ENCODE data around the gene KIAA0040. TPM values are rescaled to one million over a fixed set of nuclear protein-coding genes. Genes with fewer than 3 reads are reported as not detected.

Gene KIAA0040
- total and polyA plus RNA-seq, 2 donors (not counting 1 experiment from before 2014, with no cell fraction given) = 93.6 to 106 TPM

- Histone ChIP-seq H3K4me3 (ENCODE audit: control extremely low read depth in 1 of 5, extremely low read depth in 1 of 5, insufficient read depth in 1 of 5, low read depth in 2 of 5, low read length in 4 of 5) (no peak overlapping the region), H3K27me3 (replicated peaks in 1 of 4; ENCODE audit: control extremely low read depth in 1 of 4, control insufficient read depth in 3 of 4, insufficient read depth in 4 of 4, low read length in 3 of 4) (no peaks in the 10 kb centered on the region), H3K4me1 (ENCODE audit: control insufficient read depth in 2 of 2, insufficient read depth in 2 of 2, low read length in 2 of 2) (peaks cover 63 to 72% of the 10 kb centered on the region in 2 donors), H3K36me3 (replicated peaks in 1 of 2; ENCODE audit: control extremely low read depth in 1 of 2, control insufficient read depth in 1 of 2, extremely low read depth in 1 of 2, insufficient read depth in 2 of 2, low read length in 1 of 2) (no peaks in the 10 kb centered on the region), H3K9me3 (ENCODE audit: control extremely low read depth in 1 of 3, control insufficient read depth in 2 of 3, insufficient read depth in 1 of 3, low read length in 2 of 3) (no peaks in the 10 kb centered on the region), H3K27ac (ENCODE audit: low read length in 2 of 2) (no peak overlapping the region), H2AFZ (ENCODE audit: insufficient read depth, low read depth, low read length, poor library complexity, severe bottlenecking) (no peak overlapping the region), H3K4me2 (replicated peaks; ENCODE audit: low read depth, low read length, poor library complexity, severe bottlenecking) (peak overlapping the region; percentile 34), H3K79me2 (ENCODE audit: control insufficient read depth, insufficient read depth, low read length) (peaks cover 24% of the 10 kb centered on the region), H4K20me1 (ENCODE audit: control insufficient read depth, insufficient read depth, low read length, poor library complexity, severe bottlenecking) (no peaks in the 10 kb centered on the region), H3K9ac (ENCODE audit: low read length) (peak overlapping the region; percentile 6)
- Mint-ChIP-seq H3K4me1 (peaks cover 71% of the 10 kb centered on the region), H3K4me3 (no peak overlapping the region), H3K27ac (no peak overlapping the region), H3K27me3 (no peaks in the 10 kb centered on the region), H3K9me3 (ENCODE audit: insufficient read depth) (no peaks in the 10 kb centered on the region)
- DNase-seq = no peak
- WGBS (ENCODE audit: insufficient coverage) = 68% methylated on average over 3 of the region's 7 CpGs
- no peak for TF ChIP-seq EZH2 (IDR thresholded peaks at IDR 0.05; ENCODE audit: borderline replicate concordance, insufficient read depth, low read depth, low read length, poor library complexity, severe bottlenecking)
- no peak for TF ChIP-seq CTCF (IDR thresholded peaks at IDR 0.05)
- intact Hi-C loops (cut with micrococcal nuclease) = no loop called here
- CTCF ChIA-PET = interaction anchor here (0.5 to 1.5 kb wide), 3 partner anchors 11 to 180 kb away, joined by 3 to 4 read pairs (median 4); no protein-coding TSS in a partner anchor
- POLR2A ChIA-PET = interaction anchor here (0.5 kb wide), 2 partner anchors 24 to 66 kb away, joined by 3 read pairs; no protein-coding TSS in a partner anchor
- no peak for ATAC-seq (ENCODE audit: low read depth)
These were observed 8.3 kb upstream of the KIAA0040 start for GRCh38 chr1:175200678-175201521.

- H3K4me3 Mint-ChIP-seq = no peak overlapping the region
- no peak overlapping the region for H3K27ac Mint-ChIP-seq
- POLR2A ChIA-PET = no interaction called here
- CTCF ChIA-PET = interaction anchor here (1.2 to 1.4 kb wide), 2 partner anchors 44 to 119 kb away, joined by 3 to 4 read pairs; no protein-coding TSS in a partner anchor
- TF ChIP-seq EZH2 (IDR thresholded peaks at IDR 0.05; ENCODE audit: borderline replicate concordance, insufficient read depth, low read depth, low read length, poor library complexity, severe bottlenecking) (no peak), CTCF (IDR thresholded peaks at IDR 0.05) (no peak)
- no peaks in the 10 kb centered on the region for H3K9me3 Mint-ChIP-seq (ENCODE audit: insufficient read depth)
- Histone ChIP-seq H3K9ac (ENCODE audit: low read length) (no peak overlapping the region), H3K36me3 (replicated peaks in 1 of 2; ENCODE audit: control extremely low read depth in 1 of 2, control insufficient read depth in 1 of 2, extremely low read depth in 1 of 2, insufficient read depth in 2 of 2, low read length in 1 of 2) (no peaks in the 10 kb centered on the region), H3K4me1 (ENCODE audit: control insufficient read depth in 2 of 2, insufficient read depth in 2 of 2, low read length in 2 of 2) (peaks cover 72 to 80% of the 10 kb centered on the region in 2 donors), H3K27me3 (replicated peaks in 1 of 4; ENCODE audit: control extremely low read depth in 1 of 4, control insufficient read depth in 3 of 4, insufficient read depth in 4 of 4, low read length in 3 of 4) (no peaks in the 10 kb centered on the region), H2AFZ (ENCODE audit: insufficient read depth, low read depth, low read length, poor library complexity, severe bottlenecking) (no peak overlapping the region), H3K9me3 (ENCODE audit: control extremely low read depth in 1 of 3, control insufficient read depth in 2 of 3, insufficient read depth in 1 of 3, low read length in 2 of 3) (no peaks in the 10 kb centered on the region), H4K20me1 (ENCODE audit: control insufficient read depth, insufficient read depth, low read length, poor library complexity, severe bottlenecking) (no peaks in the 10 kb centered on the region), H3K79me2 (ENCODE audit: control insufficient read depth, insufficient read depth, low read length) (peaks cover 8% of the 10 kb centered on the region), H3K27ac (ENCODE audit: low read length in 2 of 2) (no peak overlapping the region), H3K4me3 (ENCODE audit: control extremely low read depth in 1 of 5, extremely low read depth in 1 of 5, insufficient read depth in 1 of 5, low read depth in 2 of 5, low read length in 4 of 5) (no peak overlapping the region), H3K4me2 (replicated peaks; ENCODE audit: low read depth, low read length, poor library complexity, severe bottlenecking) (no peak overlapping the region)
- no peak for ATAC-seq (ENCODE audit: low read depth)
- peaks cover 79% of the 10 kb centered on the region for H3K4me1 Mint-ChIP-seq
- intact Hi-C loops (cut with micrococcal nuclease) = loop anchor here (10.0 kb wide), 1 partner anchor 174 kb away; the partner anchor contains the start of gene MRPS14
- no peaks in the 10 kb centered on the region for H3K27me3 Mint-ChIP-seq
- no peak for DNase-seq
These were observed 5.8 kb upstream of the KIAA0040 start for GRCh38 chr1:175198332-175198731.

Measured in B cell (primary cell).